Measurements from ENCODE around the gene AMBP. TPM values are rescaled to one million over a fixed set of nuclear protein-coding genes. Genes with fewer than 3 reads are reported as not detected.

AMBP gene
- total and polyA plus RNA-seq, 2 of the 13 experiments (the other 11 are each of a cell fraction or from before 2014, with no cell fraction given): 1,510 to 2,580 TPM

DNA sequence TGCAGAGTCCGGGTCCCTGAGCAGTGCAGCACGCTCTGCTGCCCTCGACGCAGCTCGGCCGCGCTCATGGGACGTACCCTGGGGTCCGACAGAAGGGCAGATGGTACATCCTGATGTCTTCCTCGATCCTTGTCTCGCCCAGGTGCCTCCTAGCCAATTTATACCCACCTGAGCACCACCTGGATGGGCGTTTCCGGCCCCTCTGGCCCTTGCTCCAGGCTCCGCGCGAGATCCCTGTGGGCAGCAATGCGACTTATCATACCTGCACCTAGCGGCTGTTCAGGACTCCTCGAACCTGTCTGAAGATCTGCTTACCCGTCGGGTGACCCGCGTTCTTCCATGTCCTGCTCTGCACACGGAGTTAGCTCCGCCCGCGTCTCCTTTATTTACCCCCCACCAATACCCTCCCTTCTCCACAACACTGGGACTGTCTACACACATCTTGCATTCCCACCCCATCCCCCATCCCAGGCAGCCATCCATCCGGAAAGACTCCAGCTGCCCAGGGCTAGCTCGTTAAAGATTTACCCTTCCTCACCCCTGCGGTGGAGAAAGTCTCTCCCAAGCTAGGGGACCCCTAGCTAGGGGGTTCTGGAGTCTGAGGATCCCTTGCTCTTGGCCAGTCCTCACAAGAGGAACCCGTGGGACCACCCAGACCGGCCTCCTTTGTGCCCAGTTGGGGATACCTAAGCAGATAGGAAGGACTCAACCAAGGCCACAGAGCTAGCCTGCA, 21.0 kb upstream of the AMBP start, which contains the start of gene KIF12 (continued):
- TF ChIP-seq, protein P1, sequence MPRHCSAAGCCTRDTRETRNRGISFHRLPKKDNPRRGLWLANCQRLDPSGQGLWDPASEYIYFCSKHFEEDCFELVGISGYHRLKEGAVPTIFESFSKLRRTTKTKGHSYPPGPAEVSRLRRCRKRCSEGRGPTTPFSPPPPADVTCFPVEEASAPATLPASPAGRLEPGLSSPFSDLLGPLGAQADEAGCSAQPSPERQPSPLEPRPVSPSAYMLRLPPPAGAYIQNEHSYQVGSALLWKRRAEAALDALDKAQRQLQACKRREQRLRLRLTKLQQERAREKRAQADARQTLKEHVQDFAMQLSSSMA (CRISPR knock-in tag; IDR thresholded peaks at IDR 0.05): no peak

DNA sequence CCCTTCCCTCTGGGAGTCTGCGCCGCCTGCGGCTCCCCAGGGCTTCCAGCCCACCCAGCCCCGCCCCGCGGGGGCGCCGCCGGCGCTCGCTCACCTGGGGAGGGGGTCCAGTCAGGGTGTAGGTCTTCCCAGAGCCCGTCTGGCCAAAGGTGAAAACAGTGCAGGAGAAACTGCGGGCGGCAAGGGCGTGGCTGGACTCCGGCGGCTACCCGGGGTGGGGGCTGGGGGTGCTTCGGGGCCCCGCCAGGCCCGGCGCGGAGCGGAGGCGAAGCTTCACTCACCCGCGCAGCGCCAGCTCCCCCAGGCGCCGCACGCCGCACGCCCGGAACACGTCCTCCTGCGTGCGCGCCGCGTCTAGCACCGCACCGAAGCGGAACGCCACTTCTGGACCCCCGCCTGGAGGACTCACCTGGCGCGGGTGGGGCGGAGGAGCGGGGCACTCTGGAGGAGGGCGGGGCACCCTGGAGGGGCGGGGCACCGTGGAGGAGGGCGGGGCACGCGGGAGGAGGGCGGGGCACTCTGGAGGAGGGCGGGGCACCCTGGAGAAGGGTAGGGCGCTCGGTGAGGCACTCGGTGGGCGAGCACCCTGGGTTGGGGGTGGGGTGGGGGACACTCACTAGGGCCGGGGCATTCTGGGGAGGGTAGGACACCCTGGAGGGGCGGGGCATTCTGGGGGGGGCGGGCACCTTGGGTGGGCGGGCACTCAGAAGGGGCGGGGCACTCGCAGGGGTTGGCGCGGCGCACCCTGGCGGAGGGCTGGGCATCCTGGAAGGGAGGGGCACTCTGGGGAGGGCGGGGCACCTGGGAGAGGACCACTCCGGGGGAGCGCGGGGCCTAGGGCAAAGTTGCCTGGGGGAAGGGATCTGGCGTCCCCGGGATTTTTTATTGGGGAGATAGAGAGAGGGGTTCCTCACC, 20.2 kb upstream of the AMBP start:
- no TSS peak for BruUV-seq (replicated peaks)
- WGBS (ENCODE audit: low lambda C conversion rate): 87% methylated on average over 63 of the region's 77 CpGs
- TF ChIP-seq, protein P2, sequence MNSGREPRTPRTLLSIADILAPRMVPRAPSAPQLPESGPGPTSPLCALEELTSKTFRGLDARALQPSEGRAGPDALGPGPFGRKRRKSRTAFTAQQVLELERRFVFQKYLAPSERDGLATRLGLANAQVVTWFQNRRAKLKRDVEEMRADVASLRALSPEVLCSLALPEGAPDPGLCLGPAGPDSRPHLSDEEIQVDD (CRISPR knock-in tag; IDR thresholded peaks at IDR 0.05; ENCODE audit: borderline replicate concordance): no peak
- TF ChIP-seq, protein P3, sequence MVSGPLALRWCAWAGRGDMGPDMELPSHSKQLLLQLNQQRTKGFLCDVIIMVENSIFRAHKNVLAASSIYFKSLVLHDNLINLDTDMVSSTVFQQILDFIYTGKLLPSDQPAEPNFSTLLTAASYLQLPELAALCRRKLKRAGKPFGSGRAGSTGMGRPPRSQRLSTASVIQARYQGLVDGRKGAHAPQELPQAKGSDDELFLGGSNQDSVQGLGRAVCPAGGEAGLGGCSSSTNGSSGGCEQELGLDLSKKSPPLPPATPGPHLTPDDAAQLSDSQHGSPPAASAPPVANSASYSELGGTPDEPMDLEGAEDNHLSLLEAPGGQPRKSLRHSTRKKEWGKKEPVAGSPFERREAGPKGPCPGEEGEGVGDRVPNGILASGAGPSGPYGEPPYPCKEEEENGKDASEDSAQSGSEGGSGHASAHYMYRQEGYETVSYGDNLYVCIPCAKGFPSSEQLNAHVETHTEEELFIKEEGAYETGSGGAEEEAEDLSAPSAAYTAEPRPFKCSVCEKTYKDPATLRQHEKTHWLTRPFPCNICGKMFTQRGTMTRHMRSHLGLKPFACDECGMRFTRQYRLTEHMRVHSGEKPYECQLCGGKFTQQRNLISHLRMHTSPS (CRISPR knock-in tag; IDR thresholded peaks at IDR 0.05; ENCODE audit: low read depth): no peak
- TF ChIP-seq, protein P4, sequence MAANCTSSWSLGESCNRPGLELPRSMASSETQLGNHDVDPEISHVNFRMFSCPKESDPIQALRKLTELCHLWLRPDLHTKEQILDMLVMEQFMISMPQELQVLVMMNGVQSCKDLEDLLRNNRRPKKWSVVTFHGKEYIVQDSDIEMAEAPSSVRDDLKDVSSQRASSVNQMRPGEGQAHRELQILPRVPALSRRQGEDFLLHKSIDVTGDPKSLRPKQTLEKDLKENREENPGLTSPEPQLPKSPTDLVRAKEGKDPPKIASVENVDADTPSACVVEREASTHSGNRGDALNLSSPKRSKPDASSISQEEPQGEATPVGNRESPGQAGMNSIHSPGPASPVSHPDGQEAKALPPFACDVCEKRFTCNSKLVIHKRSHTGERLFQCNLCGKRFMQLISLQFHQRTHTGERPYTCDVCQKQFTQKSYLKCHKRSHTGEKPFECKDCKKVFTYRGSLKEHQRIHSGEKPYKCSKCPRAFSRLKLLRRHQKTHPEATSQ (CRISPR knock-in tag; IDR thresholded peaks at IDR 0.05; ENCODE audit: borderline replicate concordance): no peak
- TF ChIP-seq SSRP1 (CRISPR knock-in tag; IDR thresholded peaks at IDR 0.05) (no peak), SUZ12 (IDR thresholded peaks at IDR 0.05; ENCODE audit: low read depth, low read length) (no peak), HOXA3 (CRISPR knock-in tag; IDR thresholded peaks at IDR 0.05) (0 out of 2 replicates have a peak, but pooled peaks have one; percentile 8), AGO2 (optimal IDR thresholded peaks at IDR 0.05; ENCODE audit: low read depth, low read length) (peak; percentile 35)
- TF ChIP-seq, protein P5, sequence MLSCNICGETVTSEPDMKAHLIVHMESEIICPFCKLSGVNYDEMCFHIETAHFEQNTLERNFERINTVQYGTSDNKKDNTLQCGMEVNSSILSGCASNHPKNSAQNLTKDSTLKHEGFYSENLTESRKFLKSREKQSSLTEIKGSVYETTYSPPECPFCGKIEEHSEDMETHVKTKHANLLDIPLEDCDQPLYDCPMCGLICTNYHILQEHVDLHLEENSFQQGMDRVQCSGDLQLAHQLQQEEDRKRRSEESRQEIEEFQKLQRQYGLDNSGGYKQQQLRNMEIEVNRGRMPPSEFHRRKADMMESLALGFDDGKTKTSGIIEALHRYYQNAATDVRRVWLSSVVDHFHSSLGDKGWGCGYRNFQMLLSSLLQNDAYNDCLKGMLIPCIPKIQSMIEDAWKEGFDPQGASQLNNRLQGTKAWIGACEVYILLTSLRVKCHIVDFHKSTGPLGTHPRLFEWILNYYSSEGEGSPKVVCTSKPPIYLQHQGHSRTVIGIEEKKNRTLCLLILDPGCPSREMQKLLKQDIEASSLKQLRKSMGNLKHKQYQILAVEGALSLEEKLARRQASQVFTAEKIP (CRISPR knock-in tag; IDR thresholded peaks at IDR 0.05; ENCODE audit: borderline replicate concordance): no peak
- peak overlapping the region; percentile 45 to 67 (median 49); a peak in 5 of 6 replicates for H3K4me3 ChIP-seq (replicated peaks in 1 of 3; ENCODE audit: insufficient read depth in 1 of 3, low read depth in 2 of 3, low read length in 3 of 3)
- intact Hi-C loops (cut with micrococcal nuclease; ENCODE audit: unreplicated experiment) (no loop called here), in situ Hi-C loops (cut with HindIII; ENCODE audit: extremely low pct_ligation_motif_present, low pct_unique_long_range_greater_than_20kb) (loop anchor here (5.0 kb wide), 1 partner anchor 194 kb away; no protein-coding TSS in a partner anchor)
- H2AFZ ChIP-seq (ENCODE audit: low read length): no peak overlapping the region
- POLR2A ChIA-PET: interaction anchor here (1.2 to 2.0 kb wide), 10 partner anchors 9 to 230 kb away, joined by 3 to 63 read pairs (median 14); partner anchors contain the start of genes AMBP and COL27A1
- ATAC-seq: peak; percentile 43
- H3K4me1 ChIP-seq (ENCODE audit: insufficient read depth, low read length): peaks cover 53% of the 10 kb centered on the region
- H3K27ac ChIP-seq (ENCODE audit: extremely low read length, insufficient read depth, low read length): peak overlapping the region; percentile 55
- H3K36me3 ChIP-seq (replicated peaks in 1 of 2; ENCODE audit: control insufficient read depth in 1 of 2, insufficient read depth in 2 of 2, low read length in 2 of 2): peaks cover 0 to 3% of the 10 kb centered on the region in 2 experiments; a peak in 1 of 5 replicates
- H3K27me3 ChIP-seq (ENCODE audit: control insufficient read depth in 1 of 2, insufficient read depth in 2 of 2, low read length in 2 of 2): no peaks in the 10 kb centered on the region
- H3K9me3 ChIP-seq (ENCODE audit: low read length): peaks cover 13% of the 10 kb centered on the region
- DNase-seq (ENCODE audit: low spot score): no peak
- no peaks in the 10 kb centered on the region for H4K20me1 ChIP-seq (ENCODE audit: insufficient read depth, low read length)
- peak overlapping the region; percentile 82 for H3K4me2 ChIP-seq (ENCODE audit: low read depth, low read length)
- no peaks in the 10 kb centered on the region for H3K79me2 ChIP-seq (ENCODE audit: insufficient read depth, low read length)
- no peak overlapping the region for H3K9ac ChIP-seq (ENCODE audit: insufficient read depth, low read depth, low read length)
- CTCF ChIA-PET (ENCODE audit: low intra/inter-chr PET ratio, low total read pairs): no interaction called here
- no peak for FAIRE-seq
